Mucosa of rectum (tissue), 2 donors: ENCODE data around the gene KRT39.

Source experiments
- H3K27ac ChIP-seq, 2 donors: one replicate each; pipeline ENCODE4 v1.7.0; 2013; ENCODE audit warnings: inconsistent platforms in 2 of 2, low read depth in 2 of 2, low read length in 2 of 2
- H3K27me3 ChIP-seq, 2 donors: one replicate each; pipeline ENCODE4 v1.7.0; 2013; ENCODE audit warnings: low read length in 2 of 2; ENCODE audit not compliant: control insufficient read depth in 2 of 2, insufficient read depth in 2 of 2
- H3K36me3 ChIP-seq, 2 donors: one replicate each; pipeline ENCODE4 v1.7.0; 2013; ENCODE audit warnings: low read length in 2 of 2; ENCODE audit not compliant: control insufficient read depth in 2 of 2, insufficient read depth in 2 of 2
- H3K4me1 ChIP-seq, 2 donors: one replicate each; pipeline ENCODE4 v1.7.0; 2013; ENCODE audit warnings: low read length in 2 of 2, mild to moderate bottlenecking in 1 of 2; ENCODE audit not compliant: control insufficient read depth in 2 of 2, insufficient read depth in 2 of 2
- H3K4me3 ChIP-seq, 2 donors: one replicate each; pipeline ENCODE4 v1.7.0; 2013; ENCODE audit warnings: low read length in 2 of 2
- H3K9ac ChIP-seq, 2 donors: one replicate each; pipeline ENCODE4 v1.7.0; 2013; ENCODE audit warnings: low read length in 2 of 2, low read depth in 1 of 2, mild to moderate bottlenecking in 1 of 2
- H3K9me3 ChIP-seq, 2 donors: one replicate each; pipeline ENCODE4 v1.7.0; 2013; ENCODE audit warnings: low read length in 2 of 2; ENCODE audit not compliant: control insufficient read depth in 2 of 2
- donor health status: healthy.
- donor health status: Normal muscosa, but diverticular disease.

The KRT39 gene

GRCh38 chr17:40961591-40961990 is 5.2 kb downstream of the KRT39 start:
- H3K9ac ChIP-seq, result no peak overlapping the region
- H3K27ac ChIP-seq, result no peak overlapping the region
- H3K9me3 ChIP-seq, result no peaks in the 10 kb centered on the region
- no peaks in the 10 kb centered on the region for H3K4me1 ChIP-seq
- no peaks in the 10 kb centered on the region for H3K36me3 ChIP-seq
- no peak overlapping the region for H3K4me3 ChIP-seq
- H3K27me3 ChIP-seq, result no peaks in the 10 kb centered on the region

- Histone ChIP-seq H3K9me3 (no peaks in the 10 kb centered on the region), H3K9ac (no peak overlapping the region), H3K4me1 (no peaks in the 10 kb centered on the region), H3K27ac (no peak overlapping the region), H3K36me3 (no peaks in the 10 kb centered on the region), H3K27me3 (no peaks in the 10 kb centered on the region), H3K4me3 (no peak overlapping the region)
Observed at GRCh38 chr17:40960144-40960543, 6.6 kb downstream of the KRT39 start.

- no peaks in the 10 kb centered on the region for H3K27me3 ChIP-seq
- H3K36me3 ChIP-seq, result no peaks in the 10 kb centered on the region
- no peaks in the 10 kb centered on the region for H3K4me1 ChIP-seq
- H3K9ac ChIP-seq, result no peak overlapping the region
- no peaks in the 10 kb centered on the region for H3K9me3 ChIP-seq
- H3K4me3 ChIP-seq, result no peak overlapping the region
- H3K27ac ChIP-seq, result no peak overlapping the region
Observed at GRCh38 chr17:40958086-40958953, 8.4 kb downstream of the KRT39 start.

GRCh38 chr17:40956401-40957254 is 10.1 kb downstream of the KRT39 start:
- Histone ChIP-seq H3K27ac (no peak overlapping the region), H3K4me3 (no peak overlapping the region), H3K27me3 (no peaks in the 10 kb centered on the region), H3K9me3 (no peaks in the 10 kb centered on the region), H3K36me3 (no peaks in the 10 kb centered on the region), H3K4me1 (no peaks in the 10 kb centered on the region), H3K9ac (no peak overlapping the region)

GRCh38 chr17:40953881-40954280 is 12.9 kb downstream of the KRT39 start:
- no peaks in the 10 kb centered on the region for H3K9me3 ChIP-seq

GRCh38 chr17:40952661-40953060 is 14.1 kb downstream of the KRT39 start:
- no peak overlapping the region for H3K9ac ChIP-seq
- H3K9me3 ChIP-seq, result no peaks in the 10 kb centered on the region
- H3K27me3 ChIP-seq, result peaks cover 0 to 3% of the 10 kb centered on the region in 2 donors
- H3K27ac ChIP-seq, result no peak overlapping the region
- peaks cover 0 to 3% of the 10 kb centered on the region in 2 donors for H3K4me1 ChIP-seq
- H3K36me3 ChIP-seq, result no peaks in the 10 kb centered on the region
- no peak overlapping the region for H3K4me3 ChIP-seq

More at GRCh38 chr17:40953881-40954280, 12.9 kb downstream of the KRT39 start:
- Histone ChIP-seq H3K27me3 (peaks cover 0 to 3% of the 10 kb centered on the region in 2 donors), H3K9ac (no peak overlapping the region), H3K27ac (no peak overlapping the region), H3K4me3 (no peak overlapping the region), H3K36me3 (no peaks in the 10 kb centered on the region), H3K4me1 (peaks cover 0 to 3% of the 10 kb centered on the region in 2 donors)

GRCh38 chr17:40952154-40952553 is 14.6 kb downstream of the KRT39 start:
- peaks cover 0 to 3% of the 10 kb centered on the region in 2 donors for H3K27me3 ChIP-seq
- H3K9me3 ChIP-seq, result no peaks in the 10 kb centered on the region
- H3K27ac ChIP-seq, result no peak overlapping the region
- no peak overlapping the region for H3K9ac ChIP-seq
- peaks cover 0 to 3% of the 10 kb centered on the region in 2 donors for H3K4me1 ChIP-seq
- no peaks in the 10 kb centered on the region for H3K36me3 ChIP-seq
- no peak overlapping the region for H3K4me3 ChIP-seq

- Histone ChIP-seq H3K9me3 (no peaks in the 10 kb centered on the region), H3K27ac (no peak overlapping the region), H3K9ac (no peak overlapping the region), H3K36me3 (no peaks in the 10 kb centered on the region), H3K27me3 (peaks cover 0 to 3% of the 10 kb centered on the region in 2 donors), H3K4me1 (peaks cover 0 to 3% of the 10 kb centered on the region in 2 donors), H3K4me3 (no peak overlapping the region)
Observed at GRCh38 chr17:40951011-40951622, 15.6 kb downstream of the KRT39 start.

- Histone ChIP-seq H3K36me3 (no peaks in the 10 kb centered on the region), H3K9me3 (no peaks in the 10 kb centered on the region), H3K4me3 (no peak overlapping the region), H3K9ac (no peak overlapping the region), H3K27me3 (peaks cover 0 to 3% of the 10 kb centered on the region in 2 donors), H3K27ac (no peak overlapping the region), H3K4me1 (peaks cover 0 to 3% of the 10 kb centered on the region in 2 donors)
Observed at GRCh38 chr17:40950176-40950575, 16.6 kb downstream of the KRT39 start.

GRCh38 chr17:40949418-40949817 is 17.3 kb downstream of the KRT39 start:
- H3K36me3 ChIP-seq, result no peaks in the 10 kb centered on the region
- H3K27ac ChIP-seq, result no peak overlapping the region
- H3K4me1 ChIP-seq, result peaks cover 0 to 3% of the 10 kb centered on the region in 2 donors
- H3K4me3 ChIP-seq, result no peak overlapping the region
- no peaks in the 10 kb centered on the region for H3K9me3 ChIP-seq
- peaks cover 0 to 3% of the 10 kb centered on the region in 2 donors for H3K27me3 ChIP-seq
- H3K9ac ChIP-seq, result no peak overlapping the region
